ENCODE measurements around the gene SYCP2. TPM values are rescaled to one million over a fixed set of nuclear protein-coding genes. Genes with fewer than 3 reads are reported as not detected.

The SYCP2 gene
- total RNA-seq, 1 experiment from 2014 or later = 0.70 TPM

- H3K27ac Mint-ChIP-seq = no peak overlapping the region
- Histone ChIP-seq H3K79me1 (ENCODE audit: insufficient read depth, low read depth, low read length, poor library complexity, severe bottlenecking) (no peaks in the 10 kb centered on the region), H4K20me1 (ENCODE audit: control insufficient read depth, insufficient read depth, insufficient read length) (no peaks in the 10 kb centered on the region), H3K27ac (ENCODE audit: insufficient read length, low read depth, low read length) (no peak overlapping the region), H3K18ac (ENCODE audit: insufficient read length, low read depth, low read length) (no peak overlapping the region), H3K4ac (ENCODE audit: low read depth, low read length) (no peak overlapping the region), H4K5ac (ENCODE audit: insufficient read length, low read depth, low read length) (no peak overlapping the region), H4K8ac (replicated peaks; ENCODE audit: insufficient read length, low read depth, low read length) (no peak overlapping the region), H2BK5ac (ENCODE audit: insufficient read length, low read length) (no peak overlapping the region), H3K4me2 (ENCODE audit: insufficient read depth, insufficient read length, low read length) (no peak overlapping the region), H2BK20ac (ENCODE audit: low read depth, low read length, poor library complexity, severe bottlenecking) (no peak overlapping the region), H2AK5ac (ENCODE audit: insufficient read length, low read length) (no peak overlapping the region), H2BK12ac (ENCODE audit: insufficient read length, low read depth, low read length) (no peak overlapping the region), H3K27me3 (ENCODE audit: insufficient read depth, low read length) (no peaks in the 10 kb centered on the region), H2BK15ac (ENCODE audit: low read depth, low read length) (no peak overlapping the region), H2BK120ac (ENCODE audit: low read depth, low read length, poor library complexity, severe bottlenecking) (no peak overlapping the region), H3K79me2 (ENCODE audit: insufficient read depth, low read length) (no peaks in the 10 kb centered on the region), H3K23ac (ENCODE audit: insufficient read length, low read depth, low read length) (no peak overlapping the region), H3K9ac (ENCODE audit: extremely low read depth, insufficient read length, low read length) (no peak overlapping the region), H3T11ph (ENCODE audit: low read length) (no peak overlapping the region), H3K23me2 (ENCODE audit: insufficient read length, low read depth, low read length, poor library complexity, severe bottlenecking) (no peaks in the 10 kb centered on the region), H3K4me1 (ENCODE audit: insufficient read depth, low read length) (no peaks in the 10 kb centered on the region), H4K91ac (ENCODE audit: insufficient read length, low read depth, low read length) (no peak overlapping the region), H2AFZ (ENCODE audit: low read length) (no peak overlapping the region), H3K56ac (ENCODE audit: insufficient read length, low read depth, low read length) (no peak overlapping the region), H3K14ac (ENCODE audit: insufficient read depth, low read length) (no peak overlapping the region), H3K9me3 (ENCODE audit: control insufficient read depth, low read depth, low read length) (no peaks in the 10 kb centered on the region)
- no peak for TF ChIP-seq CTCF (conservative IDR thresholded peaks at IDR 0.05)
- peaks cover 11 to 12% of the 10 kb centered on the region in 2 experiments for H3K4me1 Mint-ChIP-seq
- H3K27me3 Mint-ChIP-seq (ENCODE audit: low read depth) = peaks cover under 1% of the 10 kb centered on the region; the same call in 1 of the 2 replicates
- H3K4me3 Mint-ChIP-seq = no peak overlapping the region
- no peaks in the 10 kb centered on the region; a peak in 1 of 5 replicates for H3K9me3 Mint-ChIP-seq
- H3K36me3 Mint-ChIP-seq (ENCODE audit: insufficient read depth in 1 of 3, low read depth in 3 of 3) = peaks cover 0 to under 1% (median 0%) of the 10 kb centered on the region in 3 experiments; a peak in 1 of 7 replicates
- DNase-seq = no peak
- WGBS (ENCODE audit: extremely low coverage, insufficient read length, low lambda C conversion rate) = no CpG with 5 or more reads among the region's 6 CpGs
These were observed 16.5 kb upstream of the SYCP2 start for GRCh38 chr20:59949911-59950310.

Data from H9 (cell line).